MCF 10A (cell line): ENCODE results near the gene C4A. TPM values are rescaled to one million over a fixed set of nuclear protein-coding genes. Genes with fewer than 3 reads are reported as not detected.
"Not testable (repeated sequence)": the region's sequence is repeated elsewhere in the genome, so short reads cannot be mapped to it uniquely, and the experiment has no call there.

Experiments
- BruUV-seq: library from RNA; stranded (reverse); fragments of 400-500 nt; replicated peaks from 2 replicates; lab custom pipeline; 2021; lab: Mats Ljungman, UMichigan
- CTCF ChIA-PET: fragments of 300-600 bp; sonication (Branson Sonifier 250); formaldehyde crosslinking; extraction: SDS; loops from one replicate; lab custom pipeline; 2021; ENCODE audit warnings: antibody characterized with exemption, inconsistent platforms; lab: Yijun Ruan, JAX
- POLR2A ChIA-PET: fragments of 300-600, 350-650 bp; sonication (Branson Sonifier 250); formaldehyde crosslinking; extraction: SDS; loops from one replicate; lab custom pipeline; 2020; ENCODE audit warnings: antibody characterized with exemption, inconsistent platforms; lab: Yijun Ruan, JAX
- DNase-seq: peaks from one replicate; pipeline ENCODE4 v3.0.0-alpha.2; 2018; ENCODE audit not compliant: unreplicated experiment
- H3K27ac Mint-ChIP-seq: one replicate; pipeline ENCODE4 v1.8.0; 2022; ENCODE audit warnings: mild to moderate bottlenecking, low read depth, mixed read lengths; ENCODE audit not compliant: unreplicated experiment
- H3K27me3 Mint-ChIP-seq: one replicate; pipeline ENCODE4 v1.8.0; 2022; ENCODE audit warnings: mixed read lengths; ENCODE audit not compliant: insufficient read depth, unreplicated experiment
- H3K36me3 Mint-ChIP-seq: one replicate; pipeline ENCODE4 v1.8.0; 2022; ENCODE audit warnings: mild to moderate bottlenecking, moderate library complexity, mixed read lengths; ENCODE audit not compliant: insufficient read depth, unreplicated experiment
- H3K4me1 Mint-ChIP-seq: one replicate; pipeline ENCODE4 v1.8.0; 2022; ENCODE audit warnings: mixed read lengths; ENCODE audit not compliant: insufficient read depth, unreplicated experiment
- H3K4me3 Mint-ChIP-seq: one replicate; pipeline ENCODE4 v1.8.0; 2022; ENCODE audit warnings: mild to moderate bottlenecking, moderate library complexity, mixed read lengths; ENCODE audit not compliant: unreplicated experiment
- H3K9me3 Mint-ChIP-seq: one replicate; pipeline ENCODE4 v1.8.0; 2022; ENCODE audit warnings: mixed read lengths; ENCODE audit not compliant: unreplicated experiment
- intact Hi-C: fragments of 100-400 bp; cut with micrococcal nuclease; formaldehyde crosslinking; loops from 2 replicates; pipeline ENCODE4 v1.14.1; 2022
- total RNA-seq: library from RNA; stranded (reverse); gene quantifications from 2 replicates; pipeline ENCODE4 v1.2.3, GENCODE V29; 2022
- TF ChIP-seq, protein P1 (sequence below): fragments of 200-600 bp; IDR thresholded peaks from one replicate; pipeline ENCODE4 v1.8.0; 2022; ENCODE audit warnings: antibody characterized with exemption, mild to moderate bottlenecking; ENCODE audit not compliant: unreplicated experiment

The C4A gene
- total RNA-seq, 1 experiment from 2014 or later = 7.7 TPM

DNA sequence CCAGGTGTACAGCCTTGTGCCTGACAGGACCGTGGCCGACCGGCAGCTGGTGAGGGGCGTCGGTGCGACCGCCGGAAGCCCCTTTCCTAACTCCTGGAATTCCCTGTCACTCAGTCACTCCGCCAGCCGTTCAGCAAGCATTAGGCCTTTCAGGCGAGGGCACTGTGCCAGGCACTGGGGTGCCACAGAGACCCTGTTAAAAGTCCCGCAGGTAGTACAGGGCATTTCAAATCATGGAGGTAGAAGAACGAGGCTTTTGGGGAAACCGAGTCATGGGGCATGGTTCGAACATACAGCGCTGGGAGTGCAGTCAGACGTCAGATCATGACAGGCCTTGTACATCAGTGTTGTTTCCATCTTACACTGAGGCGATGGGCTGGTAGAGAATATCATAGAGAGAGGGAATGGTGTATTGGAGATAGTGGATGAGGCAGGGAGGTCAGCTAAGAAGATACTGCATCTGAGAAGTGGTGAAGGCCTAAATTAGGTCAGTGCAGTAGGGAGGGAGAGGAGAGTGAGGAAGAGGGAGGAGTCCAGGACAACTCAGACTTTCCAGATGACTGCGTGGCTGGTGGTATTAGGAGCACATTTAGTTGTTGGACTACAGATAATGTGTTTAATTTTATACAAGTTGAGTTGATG is 9.0 kb upstream of the C4A start:
- intact Hi-C loops = loop anchor here (10.0 kb wide), 1 partner anchor 182 kb away; the partner anchor contains the start of genes PPT2 and PRRT1
- Mint-ChIP-seq H3K4me1 (peaks cover 21% of the 10 kb centered on the region), H3K4me3 (peak overlapping the region; percentile 80), H3K36me3 (peaks cover 69% of the 10 kb centered on the region), H3K9me3 (no peaks in the 10 kb centered on the region), H3K27ac (peak overlapping the region; percentile 100), H3K27me3 (no peaks in the 10 kb centered on the region)
- CTCF ChIA-PET = no interaction called here
- BruUV-seq = TSS peak; percentile 75
- no peak for DNase-seq
- POLR2A ChIA-PET = interaction anchor here (0.6 to 6.9 kb wide), 25 partner anchors 9 to 1327 kb away, joined by 3 to 109 read pairs (median 5); partner anchors contain the start of genes AGPAT1, CFB, EHMT2 and GPANK1
- TF ChIP-seq, protein P1, sequence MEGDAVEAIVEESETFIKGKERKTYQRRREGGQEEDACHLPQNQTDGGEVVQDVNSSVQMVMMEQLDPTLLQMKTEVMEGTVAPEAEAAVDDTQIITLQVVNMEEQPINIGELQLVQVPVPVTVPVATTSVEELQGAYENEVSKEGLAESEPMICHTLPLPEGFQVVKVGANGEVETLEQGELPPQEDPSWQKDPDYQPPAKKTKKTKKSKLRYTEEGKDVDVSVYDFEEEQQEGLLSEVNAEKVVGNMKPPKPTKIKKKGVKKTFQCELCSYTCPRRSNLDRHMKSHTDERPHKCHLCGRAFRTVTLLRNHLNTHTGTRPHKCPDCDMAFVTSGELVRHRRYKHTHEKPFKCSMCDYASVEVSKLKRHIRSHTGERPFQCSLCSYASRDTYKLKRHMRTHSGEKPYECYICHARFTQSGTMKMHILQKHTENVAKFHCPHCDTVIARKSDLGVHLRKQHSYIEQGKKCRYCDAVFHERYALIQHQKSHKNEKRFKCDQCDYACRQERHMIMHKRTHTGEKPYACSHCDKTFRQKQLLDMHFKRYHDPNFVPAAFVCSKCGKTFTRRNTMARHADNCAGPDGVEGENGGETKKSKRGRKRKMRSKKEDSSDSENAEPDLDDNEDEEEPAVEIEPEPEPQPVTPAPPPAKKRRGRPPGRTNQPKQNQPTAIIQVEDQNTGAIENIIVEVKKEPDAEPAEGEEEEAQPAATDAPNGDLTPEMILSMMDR = no peak

DNA sequence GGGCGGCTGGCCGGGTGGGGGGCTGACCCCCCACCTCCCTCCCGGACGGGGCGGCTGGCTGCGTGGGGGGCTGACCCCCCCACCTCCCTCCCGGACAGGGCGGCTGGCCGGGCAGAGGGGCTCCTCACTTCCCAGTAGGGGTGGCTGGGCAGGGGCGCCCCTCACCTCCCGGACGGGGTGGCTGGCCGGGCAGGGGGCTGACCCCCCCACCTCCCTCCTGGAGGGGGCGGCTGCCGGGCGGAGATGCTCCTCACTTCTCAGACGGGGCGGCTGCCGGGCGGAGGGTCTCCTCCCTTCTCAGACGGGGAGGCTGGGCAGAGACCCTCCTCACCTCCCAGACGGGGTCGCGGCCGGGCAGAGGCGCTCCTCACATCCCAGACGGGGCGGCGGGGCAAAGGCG is 5.8 kb upstream of the C4A start:
- H3K27me3 Mint-ChIP-seq, BruUV-seq, H3K4me3 Mint-ChIP-seq, H3K9me3 Mint-ChIP-seq, H3K4me1 Mint-ChIP-seq, DNase-seq, H3K27ac Mint-ChIP-seq: not testable (repeated sequence)
- intact Hi-C loops = loop anchor here (10.0 kb wide), 1 partner anchor 179 kb away; the partner anchor contains the start of genes PPT2 and PRRT1
- peaks cover 36% of the 10 kb centered on the region for H3K36me3 Mint-ChIP-seq
- POLR2A ChIA-PET = interaction anchor here (0.6 kb wide), 1 partner anchor 140 kb away, joined by 3 read pairs; no protein-coding TSS in a partner anchor
- CTCF ChIA-PET = interaction anchor here (0.7 kb wide), 1 partner anchor 892 kb away, joined by 3 read pairs; no protein-coding TSS in a partner anchor

DNA sequence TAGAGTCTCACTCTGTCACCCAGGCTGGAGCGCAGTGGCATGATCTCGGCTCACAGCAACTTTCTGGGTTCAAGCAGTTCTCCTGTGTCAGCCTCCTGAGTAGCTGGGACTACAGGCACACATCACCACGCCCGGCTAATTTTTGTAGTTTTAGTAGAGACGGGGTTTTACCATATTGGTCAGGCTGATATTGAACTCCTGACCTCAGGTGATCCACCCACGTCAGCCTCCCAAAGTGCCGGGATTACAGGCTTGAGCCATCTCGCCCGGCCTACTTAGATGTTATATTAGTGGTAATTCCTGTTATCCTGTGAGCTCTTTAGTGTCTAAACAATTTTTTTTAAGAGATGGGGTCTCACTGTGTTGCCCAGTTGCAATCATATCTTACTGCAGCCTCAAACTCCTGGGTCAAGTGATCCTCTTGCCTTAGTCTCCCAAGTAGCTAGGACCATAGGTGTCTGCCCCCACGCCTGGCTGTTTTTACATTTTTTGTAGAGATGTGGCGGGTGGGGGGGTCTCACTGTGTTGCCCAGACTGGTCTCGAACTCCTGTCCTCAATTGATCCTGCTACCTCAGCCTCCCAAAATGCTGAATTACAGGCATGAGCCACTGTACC is 3.9 kb upstream of the C4A start:
- no peaks in the 10 kb centered on the region for H3K27me3 Mint-ChIP-seq
- CTCF ChIA-PET = no interaction called here
- TF ChIP-seq, protein P1 = no peak
- DNase-seq = no peak
- H3K4me1 Mint-ChIP-seq = peaks cover 6% of the 10 kb centered on the region
- POLR2A ChIA-PET = no interaction called here
- no TSS peak for BruUV-seq
- H3K36me3 Mint-ChIP-seq = peaks cover 23% of the 10 kb centered on the region
- no peak overlapping the region for H3K4me3 Mint-ChIP-seq
- H3K27ac Mint-ChIP-seq = no peak overlapping the region
- no peaks in the 10 kb centered on the region for H3K9me3 Mint-ChIP-seq
- intact Hi-C loops = loop anchor here (10.0 kb wide), 1 partner anchor 177 kb away; the partner anchor contains the start of genes PPT2 and PRRT1

DNA sequence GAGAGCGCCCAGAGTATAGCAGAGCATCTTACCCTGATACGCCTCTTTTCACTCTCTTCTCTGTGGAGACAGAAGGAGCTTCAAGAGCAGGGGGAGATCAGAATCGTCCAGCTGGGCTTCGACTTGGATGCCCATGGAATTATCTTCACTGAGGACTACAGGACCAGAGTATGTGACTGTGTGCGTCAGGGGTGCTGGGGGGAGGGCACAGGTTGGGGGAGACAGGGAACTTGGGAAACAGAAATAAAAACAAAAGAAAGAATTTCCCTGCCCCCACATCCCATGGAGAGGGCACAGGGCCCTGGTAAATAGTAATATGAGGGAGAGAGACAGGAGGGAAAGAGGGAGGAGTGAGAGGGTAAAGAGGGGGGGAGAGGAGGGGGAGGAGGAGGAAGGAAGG is 3.0 kb upstream of the C4A start:
- ChIA-PET POLR2A (no interaction called here), CTCF (interaction anchor here (0.6 kb wide), 1 partner anchor 142 kb away, joined by 3 read pairs; no protein-coding TSS in a partner anchor)
- Mint-ChIP-seq H3K4me1 (no peaks in the 10 kb centered on the region), H3K36me3 (peaks cover 14% of the 10 kb centered on the region), H3K4me3 (no peak overlapping the region), H3K9me3 (no peaks in the 10 kb centered on the region), H3K27ac (no peak overlapping the region), H3K27me3 (no peaks in the 10 kb centered on the region)
- BruUV-seq = no TSS peak
- intact Hi-C loops = loop anchor here (10.0 kb wide), 1 partner anchor 176 kb away; the partner anchor contains the start of genes PPT2 and PRRT1
- no peak for DNase-seq
- TF ChIP-seq, protein P1 = no peak
